GM19455 (cell line): ENCODE results near the gene HPSE2.

Source experiments
- ATAC-seq: cut with Tn5 transposase; IDR thresholded peaks from one replicate; pipeline ENCODE4 v1.9.1; 2021; ENCODE audit not compliant: unreplicated experiment

The HPSE2 gene

GRCh38 chr10:98418665-98419468, 816.8 kb downstream of the HPSE2 start:
- no peak for ATAC-seq

GRCh38 chr10:98417973-98418664, 817.5 kb downstream of the HPSE2 start:
- ATAC-seq: no peak

GRCh38 chr10:98417481-98417959, 818.1 kb downstream of the HPSE2 start:
- ATAC-seq: no peak

DNA sequence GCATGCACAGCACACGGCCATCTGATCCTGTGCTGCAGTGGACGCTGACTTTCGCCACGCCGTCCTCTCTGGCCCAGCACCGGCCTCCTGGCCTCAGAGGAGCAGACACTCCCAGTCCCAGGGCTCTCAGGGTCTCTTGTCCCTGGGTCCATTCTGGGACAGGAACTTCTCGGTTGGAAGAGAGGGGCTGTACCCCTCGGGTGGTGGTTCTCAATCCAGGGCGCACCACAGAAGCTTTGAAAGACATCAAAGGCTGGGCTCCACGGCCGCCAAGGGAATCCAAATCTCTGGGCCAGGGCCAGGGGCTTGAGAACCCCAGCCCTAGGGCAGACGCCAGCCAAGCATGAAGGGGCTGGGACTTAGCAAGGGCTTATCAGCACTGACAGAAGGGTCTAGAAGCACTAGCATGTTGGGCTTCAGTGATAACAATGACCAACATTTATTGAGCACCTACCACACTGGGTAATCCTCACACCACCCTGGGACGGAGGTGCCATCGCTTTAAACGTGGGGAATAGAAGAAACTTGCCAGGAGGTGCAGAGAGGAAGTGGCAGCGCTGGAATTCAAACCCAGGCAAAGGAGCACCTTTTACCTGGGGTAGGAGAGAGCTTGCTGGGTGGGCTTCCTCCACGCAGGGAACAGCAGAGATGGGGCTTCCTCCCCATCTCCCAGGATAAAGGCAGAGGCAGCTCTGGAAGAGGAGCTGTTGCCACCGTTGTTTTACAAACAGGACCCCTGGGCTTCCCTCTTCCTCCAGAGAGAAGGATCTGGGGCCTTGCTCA, 818.9 kb downstream of the HPSE2 start:
- no peak for ATAC-seq

DNA sequence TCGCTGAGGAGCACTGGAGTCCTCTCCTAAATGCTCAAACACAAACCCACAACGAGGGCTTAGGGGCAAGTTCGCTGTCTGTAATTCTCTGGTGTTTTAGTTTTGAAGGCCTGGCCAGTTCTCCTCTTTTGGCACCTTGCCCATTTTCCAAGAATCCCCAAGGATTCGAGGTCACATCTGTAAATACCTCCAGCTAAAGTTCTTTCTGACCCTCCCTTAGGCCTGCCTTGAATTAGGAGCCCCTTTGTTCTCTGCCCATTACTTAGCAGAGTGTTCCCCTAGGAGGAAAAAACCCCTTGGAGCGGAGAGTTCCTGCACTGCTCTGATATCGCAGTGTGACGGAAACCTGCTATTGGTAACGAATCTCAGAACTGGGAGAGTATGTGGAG, 819.9 kb downstream of the HPSE2 start:
- no peak for ATAC-seq

DNA sequence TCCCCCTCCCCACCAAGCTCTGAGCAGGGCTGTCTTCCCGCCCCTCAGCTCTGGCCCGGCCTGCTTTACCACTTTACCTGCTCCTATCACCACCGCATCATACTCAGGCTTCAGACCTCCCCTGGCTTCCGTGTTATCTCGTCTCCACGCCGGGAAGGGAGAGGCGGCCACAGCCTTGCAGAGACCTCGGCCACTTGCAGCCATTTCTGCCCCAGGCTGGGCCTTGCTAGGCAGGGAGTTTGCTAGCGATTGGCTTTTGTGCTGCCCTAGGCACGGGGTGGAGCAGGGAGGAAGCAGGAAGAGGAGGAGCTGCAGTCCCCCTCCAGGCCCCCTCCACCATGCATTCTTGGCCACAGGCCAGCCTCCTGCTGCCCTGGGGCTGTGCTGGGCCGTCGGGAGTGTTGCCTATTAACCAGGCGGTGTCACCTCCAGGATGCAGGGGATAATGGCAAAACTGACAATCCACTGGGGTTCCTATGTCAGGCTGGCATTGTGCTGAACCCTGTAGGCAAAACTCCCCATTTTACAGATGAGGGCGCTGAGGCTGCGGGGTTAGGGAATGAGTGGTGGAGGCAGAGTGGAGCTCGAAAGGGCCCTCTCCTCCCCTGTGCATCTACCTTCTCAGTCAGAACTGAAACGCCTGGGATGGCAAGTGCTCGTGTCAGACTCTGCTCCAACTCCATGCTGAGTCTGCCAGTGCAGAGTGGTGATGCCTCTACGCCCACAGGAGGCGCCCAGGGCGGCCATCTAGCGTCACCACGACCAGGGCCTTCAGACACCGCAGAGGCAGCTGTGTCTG, 820.5 kb downstream of the HPSE2 start, which contains the start of gene PYROXD2:
Gene PYROXD2 (minus strand): TSS at position 251 of the 799 bp plus-strand sequence. CDS start 47 bp downstream, at position 204.
- no peak for ATAC-seq

- ATAC-seq: no peak
These were observed 821.1 kb downstream of the HPSE2 start for GRCh38 chr10:98414578-98414931.

DNA sequence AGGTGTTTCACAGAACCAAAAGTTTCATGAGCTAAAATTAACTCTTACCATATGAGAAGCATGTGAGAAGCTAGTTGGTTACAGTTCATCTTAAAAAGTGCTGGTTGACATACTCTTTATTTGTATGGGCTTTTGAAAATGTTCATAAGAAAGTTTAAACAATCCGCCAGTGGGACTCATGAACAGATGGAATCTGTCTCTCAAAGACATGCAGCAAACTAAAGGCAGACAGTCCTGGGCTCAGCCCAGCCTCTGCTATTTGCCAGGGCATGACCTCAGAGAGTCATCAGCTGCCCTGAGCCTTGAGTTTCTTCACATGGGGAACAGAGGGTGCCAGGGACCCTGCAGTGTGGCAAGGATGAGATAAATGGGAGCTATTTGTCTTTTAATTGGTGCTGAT, 823.9 kb downstream of the HPSE2 start:
- no peak for ATAC-seq

GRCh38 chr10:98411166-98411565, 824.5 kb downstream of the HPSE2 start:
- no peak for ATAC-seq

GRCh38 chr10:98410759-98411158, 824.9 kb downstream of the HPSE2 start:
- ATAC-seq: no peak

DNA sequence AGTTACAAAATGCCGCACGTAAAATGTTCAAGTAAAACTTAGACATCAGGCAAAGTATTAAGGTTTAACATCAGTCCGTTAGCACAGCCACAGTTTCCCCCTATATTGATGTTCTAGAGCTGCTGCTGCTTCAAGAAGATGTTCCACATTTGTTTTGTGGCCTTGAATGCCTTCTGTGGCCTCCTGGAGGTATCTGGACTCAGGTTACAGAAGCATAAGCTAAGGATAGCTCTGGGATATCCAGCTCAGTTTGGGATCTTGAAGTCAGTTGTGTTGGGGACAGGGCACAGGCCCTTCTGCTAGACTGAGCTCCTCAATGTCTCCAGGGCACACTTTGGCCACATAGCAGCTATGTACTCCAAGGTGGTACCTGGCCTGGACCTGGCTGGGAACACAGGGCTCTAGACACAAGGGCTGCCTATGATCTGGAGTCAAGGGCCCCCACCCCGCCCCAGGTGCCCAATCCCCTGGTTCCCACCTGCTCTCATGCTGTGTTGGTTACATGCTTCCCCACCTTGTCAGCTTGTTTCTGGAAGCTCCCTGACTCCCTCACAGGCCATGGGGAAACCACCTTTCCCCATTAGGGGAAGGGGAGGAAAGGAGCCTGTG, 825.4 kb downstream of the HPSE2 start:
- no peak for ATAC-seq

- no peak for ATAC-seq
These were observed 826.9 kb downstream of the HPSE2 start for GRCh38 chr10:98408799-98409198.

DNA sequence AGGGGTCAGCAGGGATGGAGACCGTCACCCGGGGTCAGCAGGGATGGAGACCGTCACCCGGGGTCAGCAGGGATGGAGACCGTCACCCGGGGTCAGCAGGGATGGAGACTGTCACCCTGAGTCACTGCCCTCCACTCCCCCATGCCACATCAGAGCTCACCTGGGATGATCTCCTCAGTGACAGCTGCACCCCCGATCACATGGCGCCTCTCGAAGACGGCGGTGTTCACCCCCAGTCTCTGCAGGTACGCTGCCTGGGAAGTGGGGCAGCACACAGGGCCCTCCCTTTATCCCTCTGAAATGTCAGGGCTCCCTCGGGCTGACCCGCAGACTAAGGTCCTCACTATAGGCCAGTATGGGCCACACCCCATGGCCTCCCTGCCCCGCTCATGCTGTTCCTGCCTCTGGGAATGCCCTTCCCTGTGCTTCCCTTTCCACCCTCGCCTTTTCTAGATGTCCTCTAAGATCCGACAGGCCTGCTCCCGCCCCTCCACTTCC, 827.9 kb downstream of the HPSE2 start:
- no peak for ATAC-seq
